Ovary (tissue), 3 donors: ENCODE measurements around the gene PDE4D.

ENCODE experiments used
- CTCF ChIP-seq, 3 donors: fragments of 450-650 bp in 2 of 3; fragments of 200-600 bp in 1 of 3; IDR thresholded peaks; one replicate each; pipeline versions ENCODE4 v1.5.1 to v1.8.0; 2016 to 2022; ENCODE audit warnings: antibody characterized with exemption in 3 of 3, mild to moderate bottlenecking in 1 of 3
- POLR2A ChIP-seq: fragments of 450-650 bp; IDR thresholded peaks from one replicate; pipeline ENCODE4 v1.6.1; 2017; ENCODE audit warnings: antibody characterized with exemption, mild to moderate bottlenecking, moderate library complexity
- donor health status: DM: no; HTN: no; CAD: no.

GRCh38 chr5:59486508-59486907 is 407.0 kb downstream of the PDE4D start:
- no peak for TF ChIP-seq CTCF (IDR thresholded peaks at IDR 0.05)
- no peak for TF ChIP-seq POLR2A
